Stomach (tissue), 4 donors: ENCODE measurements around the gene CARD10.

ENCODE experiments used
- EP300 ChIP-seq: sonication (generic); formaldehyde crosslinking; IDR thresholded peaks from one replicate; pipeline ENCODE4 v1.6.1; 2017; ENCODE audit warnings: antibody characterized with exemption
- POLR2A ChIP-seq, 4 donors: fragments of 450-650 bp; IDR thresholded peaks; one replicate each; pipeline ENCODE4 v1.6.1; 2016; ENCODE audit warnings: antibody characterized with exemption in 4 of 4, control low read depth in 2 of 4, mild to moderate bottlenecking in 1 of 4, moderate library complexity in 1 of 4
- TF ChIP-seq, protein P1 (sequence below), 7 experiments: fragments of 450-650 bp in 4 of 7; fragments of 200-600 bp in 3 of 7; sonication (generic) in 3 of 7; IDR thresholded peaks; one replicate each; pipeline ENCODE4 v1.5.1; 2016 to 2019; ENCODE audit warnings: antibody characterized with exemption in 7 of 7, control low read depth in 2 of 7, mild to moderate bottlenecking in 1 of 7

DNA sequence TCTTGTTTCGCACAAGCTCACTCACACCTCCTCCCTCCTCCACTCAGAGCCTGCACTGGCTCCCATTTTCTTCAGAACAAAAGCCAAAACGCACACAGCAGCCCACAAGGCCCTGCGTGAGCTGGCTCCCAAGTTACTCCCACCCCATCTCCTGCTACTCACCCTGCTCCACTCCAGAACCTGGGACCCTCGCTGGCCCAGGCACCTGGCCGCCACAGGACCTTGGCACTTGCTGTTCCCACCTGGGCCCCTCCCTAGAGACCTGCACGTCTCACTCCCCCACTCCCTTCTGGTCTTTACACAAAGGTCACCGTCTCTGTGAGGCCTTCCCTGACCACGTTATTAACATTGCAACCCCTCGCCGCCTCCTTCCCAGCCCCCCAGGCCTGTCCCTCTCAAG lies 32.1 kb downstream of the CARD10 start:
- TF ChIP-seq POLR2A (IDR thresholded peaks at IDR 0.05) (no peak), EP300 (no peak)
- TF ChIP-seq, protein P1, sequence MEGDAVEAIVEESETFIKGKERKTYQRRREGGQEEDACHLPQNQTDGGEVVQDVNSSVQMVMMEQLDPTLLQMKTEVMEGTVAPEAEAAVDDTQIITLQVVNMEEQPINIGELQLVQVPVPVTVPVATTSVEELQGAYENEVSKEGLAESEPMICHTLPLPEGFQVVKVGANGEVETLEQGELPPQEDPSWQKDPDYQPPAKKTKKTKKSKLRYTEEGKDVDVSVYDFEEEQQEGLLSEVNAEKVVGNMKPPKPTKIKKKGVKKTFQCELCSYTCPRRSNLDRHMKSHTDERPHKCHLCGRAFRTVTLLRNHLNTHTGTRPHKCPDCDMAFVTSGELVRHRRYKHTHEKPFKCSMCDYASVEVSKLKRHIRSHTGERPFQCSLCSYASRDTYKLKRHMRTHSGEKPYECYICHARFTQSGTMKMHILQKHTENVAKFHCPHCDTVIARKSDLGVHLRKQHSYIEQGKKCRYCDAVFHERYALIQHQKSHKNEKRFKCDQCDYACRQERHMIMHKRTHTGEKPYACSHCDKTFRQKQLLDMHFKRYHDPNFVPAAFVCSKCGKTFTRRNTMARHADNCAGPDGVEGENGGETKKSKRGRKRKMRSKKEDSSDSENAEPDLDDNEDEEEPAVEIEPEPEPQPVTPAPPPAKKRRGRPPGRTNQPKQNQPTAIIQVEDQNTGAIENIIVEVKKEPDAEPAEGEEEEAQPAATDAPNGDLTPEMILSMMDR (IDR thresholded peaks at IDR 0.05): no peak
